Stimulated activated memory B cell treated with anti-CD40 and anti-IgM and Interleukin-4, amounts not matched to agents 10 μg/mL and 1 μg/mL and 100 μg/mL, for 72 hours (primary cell): ENCODE measurements around the gene CTU2.

Experiments used
- ATAC-seq: fragments of 150-1000 bp; cut with Tn5 transposase; 2 replicates; pipeline ENCODE4 v1.10.0; 2021
- H3K27ac Mint-ChIP-seq: one replicate; pipeline ENCODE4 v1.8.0; 2022; ENCODE audit warnings: mild to moderate bottlenecking, mixed read lengths
- H3K27me3 Mint-ChIP-seq: one replicate; pipeline ENCODE4 v1.8.0; 2022; ENCODE audit warnings: mixed read lengths
- H3K36me3 Mint-ChIP-seq: one replicate; pipeline ENCODE4 v1.8.0; 2022; ENCODE audit warnings: mixed read lengths
- H3K4me1 Mint-ChIP-seq: one replicate; pipeline ENCODE4 v1.8.0; 2022; ENCODE audit warnings: mixed read lengths
- H3K4me3 Mint-ChIP-seq: one replicate; pipeline ENCODE4 v1.8.0; 2022; ENCODE audit warnings: mild to moderate bottlenecking, moderate library complexity, mixed read lengths
- H3K9me3 Mint-ChIP-seq: one replicate; pipeline ENCODE4 v1.8.0; 2022; ENCODE audit warnings: mixed read lengths

CTU2 gene

DNA sequence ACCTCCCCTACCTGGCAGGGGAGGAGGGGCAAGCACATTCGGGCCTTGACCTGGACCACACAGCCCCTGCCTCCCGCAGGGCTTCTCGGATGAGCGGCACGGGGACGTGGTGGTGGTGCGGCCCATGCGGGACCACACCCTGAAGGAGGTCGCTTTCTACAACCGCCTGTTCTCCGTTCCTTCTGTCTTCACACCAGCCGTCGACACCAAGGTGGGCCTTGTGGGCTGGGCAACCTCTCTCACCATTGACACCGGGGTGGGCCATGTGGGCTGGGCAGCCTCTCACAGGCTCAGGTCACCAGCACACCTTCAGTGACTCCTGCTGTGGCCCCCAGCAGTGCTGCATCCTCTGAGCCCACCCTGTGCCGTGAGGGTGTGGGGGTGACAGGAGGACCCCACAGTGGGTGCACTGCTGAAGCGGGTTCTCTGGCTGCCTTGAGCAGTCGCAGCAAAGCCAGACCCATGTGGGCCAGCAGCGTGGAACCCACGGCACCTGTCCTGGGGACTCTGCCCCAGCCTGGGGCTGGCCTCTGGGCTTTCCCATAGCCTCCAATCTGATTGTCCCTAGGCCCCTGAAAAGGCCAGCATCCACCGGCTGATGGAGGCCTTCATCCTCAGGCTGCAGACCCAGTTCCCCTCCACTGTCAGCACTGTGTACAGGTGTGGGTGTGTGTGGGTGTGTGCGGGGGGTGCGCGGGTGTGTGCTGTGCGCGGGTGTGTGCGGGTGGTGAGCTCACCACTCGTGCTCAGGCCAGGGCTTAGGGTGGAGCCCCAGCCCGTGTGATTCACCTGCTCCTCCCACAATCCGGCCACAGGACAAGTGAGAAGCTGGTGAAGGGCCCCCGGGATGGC, 7.5 kb downstream of the CTU2 start:
- no peaks in the 10 kb centered on the region for H3K9me3 Mint-ChIP-seq

GRCh38 chr16:88714420-88715302, 8.4 kb downstream of the CTU2 start:
- no peak for ATAC-seq
- H3K36me3 Mint-ChIP-seq, result peaks cover 46% of the 10 kb centered on the region

More for the DNA sequence above, 7.5 kb downstream of the CTU2 start:
- Mint-ChIP-seq H3K27ac (no peak overlapping the region), H3K36me3 (peaks cover 38% of the 10 kb centered on the region), H3K4me1 (peaks cover 22% of the 10 kb centered on the region), H3K4me3 (no peak overlapping the region), H3K27me3 (no peaks in the 10 kb centered on the region)
- ATAC-seq, result no peak

DNA sequence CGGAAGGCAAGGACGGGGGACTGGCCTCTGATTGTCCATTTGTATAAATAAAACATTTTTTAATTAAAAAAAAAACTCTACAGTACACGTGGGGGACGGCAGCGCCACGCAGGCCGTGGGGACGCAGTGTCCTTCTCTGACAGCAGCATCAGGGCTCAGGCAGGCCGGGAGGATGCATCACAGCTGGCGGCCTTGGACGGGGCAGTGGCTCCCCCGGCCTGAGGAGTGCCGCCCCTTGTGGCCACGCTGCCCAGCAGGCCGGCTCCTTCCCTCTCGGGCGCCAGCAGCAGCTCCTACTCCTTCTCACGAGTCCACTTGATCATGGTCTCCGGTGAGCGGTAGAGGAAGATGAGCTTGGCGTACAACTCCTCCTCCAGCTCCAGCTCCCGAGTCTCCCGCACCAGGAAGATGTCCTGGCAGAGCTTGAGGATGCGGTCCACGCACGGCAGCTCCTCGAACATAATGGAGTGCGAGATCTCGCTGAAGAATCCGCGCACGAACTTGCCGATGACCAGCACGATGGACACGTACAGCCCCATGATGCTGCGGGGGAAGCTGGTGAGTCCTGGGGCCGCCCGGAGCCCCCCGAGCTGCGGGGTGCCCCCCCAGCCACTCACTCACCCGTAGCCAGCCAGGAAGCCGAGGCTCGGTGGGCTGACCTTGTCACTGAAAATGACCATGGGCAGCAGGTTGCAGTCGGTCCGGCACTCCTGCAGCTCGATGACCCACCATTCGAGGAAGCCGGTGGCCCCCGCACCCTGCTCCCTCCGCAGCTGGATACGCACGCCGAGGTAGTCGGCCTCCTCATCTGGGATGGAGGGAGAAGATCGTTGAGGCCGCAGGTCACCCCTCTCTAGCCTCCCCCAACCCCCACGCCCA, 9.2 kb downstream of the CTU2 start:
- Mint-ChIP-seq H3K27ac (no peak overlapping the region), H3K9me3 (no peaks in the 10 kb centered on the region), H3K4me3 (no peak overlapping the region), H3K27me3 (no peaks in the 10 kb centered on the region), H3K4me1 (peaks cover 12% of the 10 kb centered on the region), H3K36me3 (peaks cover 54% of the 10 kb centered on the region)
- no peak for ATAC-seq

More at GRCh38 chr16:88714420-88715302, 8.4 kb downstream of the CTU2 start:
- Mint-ChIP-seq H3K4me1 (peaks cover 16% of the 10 kb centered on the region), H3K9me3 (no peaks in the 10 kb centered on the region), H3K27ac (no peak overlapping the region), H3K27me3 (no peaks in the 10 kb centered on the region), H3K4me3 (no peak overlapping the region)

DNA sequence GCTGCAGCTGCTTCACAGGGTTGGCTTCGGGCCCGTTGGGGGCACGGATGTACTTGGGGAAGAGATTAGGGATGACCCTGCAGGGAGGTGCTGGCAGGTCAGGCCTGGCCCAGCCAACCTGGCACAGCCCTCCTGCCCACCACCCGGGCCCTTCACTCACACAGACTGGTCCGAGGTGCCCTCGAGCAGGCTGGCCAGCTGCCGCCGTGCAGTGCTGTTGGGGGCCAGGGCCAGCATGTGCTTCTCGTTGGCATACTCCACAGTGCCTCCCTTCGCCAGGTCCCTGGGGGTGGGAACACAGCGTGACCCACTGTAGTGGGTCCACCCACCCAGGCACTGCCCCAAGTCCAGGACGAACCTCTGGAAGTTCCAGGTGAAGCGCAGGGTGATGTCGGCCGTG, 9.9 kb downstream of the CTU2 start:
- Mint-ChIP-seq H3K36me3 (peaks cover 61% of the 10 kb centered on the region), H3K27ac (no peak overlapping the region), H3K4me3 (no peak overlapping the region), H3K27me3 (no peaks in the 10 kb centered on the region), H3K9me3 (no peaks in the 10 kb centered on the region), H3K4me1 (peaks cover 7% of the 10 kb centered on the region)
- no peak for ATAC-seq

- H3K36me3 Mint-ChIP-seq, result peaks cover 65% of the 10 kb centered on the region
- peaks cover 4% of the 10 kb centered on the region for H3K4me1 Mint-ChIP-seq
Measured at GRCh38 chr16:88716601-88717001, 10.3 kb downstream of the CTU2 start.

DNA sequence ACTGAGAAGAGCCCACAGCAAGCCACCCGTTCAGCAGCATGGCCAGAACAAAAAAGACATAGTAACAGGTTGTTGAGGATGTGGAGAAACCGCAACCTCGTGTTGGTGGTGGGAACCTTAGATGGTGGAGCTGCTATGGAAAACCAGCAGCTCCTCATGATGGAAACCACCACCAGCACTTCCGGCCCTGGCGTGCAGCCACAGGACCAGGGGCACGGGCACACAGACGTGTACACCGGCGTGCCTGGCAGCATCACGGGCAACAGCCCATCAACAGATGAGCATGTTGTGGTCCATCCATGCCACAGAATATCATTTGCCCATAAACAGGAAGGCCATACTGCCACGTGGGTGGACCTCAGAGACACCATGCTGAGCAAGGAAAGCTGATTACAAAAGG, 11.9 kb downstream of the CTU2 start:
- Mint-ChIP-seq H3K36me3 (peaks cover 74% of the 10 kb centered on the region), H3K27ac (no peak overlapping the region), H3K9me3 (no peaks in the 10 kb centered on the region), H3K4me3 (no peak overlapping the region), H3K4me1 (no peaks in the 10 kb centered on the region), H3K27me3 (no peaks in the 10 kb centered on the region)
- no peak for ATAC-seq

More at GRCh38 chr16:88716601-88717001, 10.3 kb downstream of the CTU2 start:
- no peak overlapping the region for H3K4me3 Mint-ChIP-seq
- H3K27me3 Mint-ChIP-seq, result no peaks in the 10 kb centered on the region
- no peak for ATAC-seq
- no peaks in the 10 kb centered on the region for H3K9me3 Mint-ChIP-seq
- H3K27ac Mint-ChIP-seq, result no peak overlapping the region

DNA sequence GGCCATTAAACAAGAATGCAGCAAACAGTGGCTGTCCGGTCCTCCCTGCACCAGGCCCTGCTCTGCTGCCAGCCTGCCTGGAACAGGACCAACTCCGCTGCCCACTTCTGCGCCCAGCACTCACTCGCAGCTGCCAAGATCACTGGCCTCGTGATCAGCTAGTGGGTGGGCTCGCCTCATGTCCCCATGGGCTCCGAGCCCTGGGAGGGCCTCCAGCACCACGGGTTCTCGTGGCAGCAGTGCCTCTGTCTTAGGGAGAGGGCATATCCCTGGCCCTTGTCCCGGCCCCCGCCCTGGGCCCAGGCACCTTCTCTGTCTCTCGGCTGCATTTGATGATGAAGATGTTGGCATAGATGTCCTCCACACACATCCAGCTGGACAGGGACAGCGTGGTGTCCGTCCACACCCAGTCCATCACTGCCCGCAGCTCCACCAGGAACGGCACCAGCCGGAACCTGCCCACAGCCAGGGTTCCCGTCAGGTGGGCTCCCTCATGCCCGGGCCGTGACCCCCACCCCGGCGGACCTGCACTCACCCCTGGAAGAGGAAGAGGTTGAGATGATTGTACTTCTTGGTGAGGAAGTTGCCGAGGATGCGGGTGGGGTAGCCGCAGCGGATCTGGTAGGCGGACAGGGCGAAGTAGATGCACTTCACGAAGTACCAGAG, 13.1 kb downstream of the CTU2 start:
- peaks cover 84% of the 10 kb centered on the region for H3K36me3 Mint-ChIP-seq
- H3K27me3 Mint-ChIP-seq, result no peaks in the 10 kb centered on the region
- no peaks in the 10 kb centered on the region for H3K9me3 Mint-ChIP-seq
- H3K27ac Mint-ChIP-seq, result no peak overlapping the region
- ATAC-seq, result no peak
- H3K4me3 Mint-ChIP-seq, result no peak overlapping the region
- H3K4me1 Mint-ChIP-seq, result no peaks in the 10 kb centered on the region

- Mint-ChIP-seq H3K36me3 (peaks cover 84% of the 10 kb centered on the region), H3K4me1 (no peaks in the 10 kb centered on the region), H3K27me3 (no peaks in the 10 kb centered on the region), H3K4me3 (no peak overlapping the region), H3K27ac (peak overlapping the region; percentile 57), H3K9me3 (no peaks in the 10 kb centered on the region)
- ATAC-seq, result no peak
Measured at GRCh38 chr16:88719933-88720296, 13.6 kb downstream of the CTU2 start.

GRCh38 chr16:88720396-88720970, 14.2 kb downstream of the CTU2 start:
- no peaks in the 10 kb centered on the region for H3K9me3 Mint-ChIP-seq
- no peaks in the 10 kb centered on the region for H3K4me1 Mint-ChIP-seq
- H3K27me3 Mint-ChIP-seq, result no peaks in the 10 kb centered on the region
- H3K27ac Mint-ChIP-seq, result peak overlapping the region; percentile 57
- no peak for ATAC-seq
- H3K4me3 Mint-ChIP-seq, result no peak overlapping the region
- H3K36me3 Mint-ChIP-seq, result peaks cover 82% of the 10 kb centered on the region

DNA sequence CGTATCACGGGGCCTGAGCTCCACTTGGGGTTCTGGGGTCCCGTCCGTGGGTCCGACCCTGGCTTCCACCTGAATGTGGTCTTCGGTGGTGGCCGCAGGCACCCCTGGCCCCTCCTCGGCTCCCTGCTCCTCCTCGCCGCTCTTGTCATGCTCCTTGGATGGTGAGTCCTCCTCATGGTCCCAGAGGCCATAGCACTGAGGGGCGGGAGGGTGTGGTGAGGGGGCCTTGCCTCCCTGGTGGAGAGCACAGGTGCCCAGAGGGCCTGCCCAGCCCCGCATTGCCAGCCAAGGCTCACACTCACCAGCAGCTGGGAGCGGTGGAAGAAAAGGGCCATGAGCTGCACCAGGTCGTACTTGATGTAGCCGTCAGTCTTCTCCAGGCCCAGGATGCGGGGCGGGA, 14.9 kb downstream of the CTU2 start:
- H3K27ac Mint-ChIP-seq, result no peak overlapping the region
- H3K27me3 Mint-ChIP-seq, result no peaks in the 10 kb centered on the region
- H3K9me3 Mint-ChIP-seq, result no peaks in the 10 kb centered on the region
- no peaks in the 10 kb centered on the region for H3K4me1 Mint-ChIP-seq
- ATAC-seq, result no peak
- no peak overlapping the region for H3K4me3 Mint-ChIP-seq
- H3K36me3 Mint-ChIP-seq, result peaks cover 80% of the 10 kb centered on the region

- Mint-ChIP-seq H3K4me3 (no peak overlapping the region), H3K4me1 (no peaks in the 10 kb centered on the region), H3K27me3 (no peaks in the 10 kb centered on the region), H3K36me3 (peaks cover 80% of the 10 kb centered on the region), H3K9me3 (no peaks in the 10 kb centered on the region), H3K27ac (no peak overlapping the region)
- no peak for ATAC-seq
Measured at GRCh38 chr16:88721815-88722755, 15.8 kb downstream of the CTU2 start.

DNA sequence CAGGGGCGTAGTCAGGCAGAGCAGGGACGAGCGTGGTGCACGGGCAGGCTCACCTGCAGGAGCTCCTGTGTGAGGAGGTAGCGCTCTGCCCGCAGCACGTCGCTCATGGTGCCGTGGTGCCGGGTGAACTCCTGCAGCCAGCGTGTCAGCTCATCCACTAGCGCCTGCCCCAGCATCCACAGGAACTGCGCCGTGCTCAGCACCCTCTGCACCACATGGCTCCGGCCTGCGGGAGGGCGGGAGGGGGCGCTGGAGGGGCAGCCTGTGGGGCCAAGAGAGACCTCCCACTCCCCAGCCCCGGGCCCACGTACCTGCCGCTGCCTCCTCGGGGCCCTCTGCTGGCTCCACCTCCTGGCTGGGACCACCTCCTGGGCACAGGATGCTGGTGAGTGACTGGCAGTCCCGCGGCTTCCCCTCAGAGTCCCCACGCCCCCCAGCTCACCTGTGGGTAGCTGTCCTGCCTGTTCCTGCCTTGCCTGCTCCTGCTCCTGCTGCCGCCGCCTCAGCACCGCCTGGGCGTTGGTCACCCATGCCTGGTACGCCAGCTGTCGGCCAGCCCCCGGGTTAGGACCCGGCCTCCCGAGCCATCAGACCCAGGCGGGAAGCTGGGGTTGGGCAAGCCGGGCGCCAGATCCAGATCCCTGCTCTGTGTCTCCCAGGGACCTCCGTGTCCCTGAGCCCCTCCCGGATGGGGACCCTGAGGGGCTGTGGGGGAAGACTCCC, 16.6 kb downstream of the CTU2 start:
- Mint-ChIP-seq H3K27me3 (no peaks in the 10 kb centered on the region), H3K9me3 (no peaks in the 10 kb centered on the region), H3K36me3 (peaks cover 76% of the 10 kb centered on the region), H3K4me1 (no peaks in the 10 kb centered on the region), H3K4me3 (no peak overlapping the region), H3K27ac (no peak overlapping the region)
- no peak for ATAC-seq

- ATAC-seq, result no peak
- Mint-ChIP-seq H3K27ac (no peak overlapping the region), H3K9me3 (no peaks in the 10 kb centered on the region), H3K4me3 (no peak overlapping the region), H3K36me3 (peaks cover 72% of the 10 kb centered on the region), H3K27me3 (no peaks in the 10 kb centered on the region), H3K4me1 (no peaks in the 10 kb centered on the region)
Measured at GRCh38 chr16:88723507-88723887, 17.2 kb downstream of the CTU2 start.
